ENCODE measurements around the gene DAPP1. TPM values are rescaled to one million over a fixed set of nuclear protein-coding genes. Genes with fewer than 3 reads are reported as not detected.

Gene DAPP1
- total RNA-seq, 1 donor from 2014 or later = 18.3 TPM

DNA sequence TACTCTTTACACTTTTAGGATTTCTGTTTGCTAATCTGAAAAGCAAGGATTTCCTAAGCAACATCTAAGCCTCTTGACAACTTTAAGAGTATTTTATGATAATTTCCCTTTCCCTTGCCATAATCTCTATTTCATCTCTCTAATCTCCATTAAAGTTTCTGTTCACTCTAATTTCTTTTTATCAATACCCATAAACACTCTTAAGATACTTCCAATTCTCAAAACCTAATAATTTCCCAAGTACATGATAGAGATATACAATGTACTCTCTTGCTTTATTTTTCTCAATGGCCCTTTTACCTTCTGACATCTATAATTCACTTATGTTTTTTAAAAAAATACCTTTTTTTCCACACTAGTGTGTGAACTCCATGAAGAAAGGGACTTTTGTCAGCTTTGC, 26.8 kb downstream of the DAPP1 start:
- TF ChIP-seq, protein P1, sequence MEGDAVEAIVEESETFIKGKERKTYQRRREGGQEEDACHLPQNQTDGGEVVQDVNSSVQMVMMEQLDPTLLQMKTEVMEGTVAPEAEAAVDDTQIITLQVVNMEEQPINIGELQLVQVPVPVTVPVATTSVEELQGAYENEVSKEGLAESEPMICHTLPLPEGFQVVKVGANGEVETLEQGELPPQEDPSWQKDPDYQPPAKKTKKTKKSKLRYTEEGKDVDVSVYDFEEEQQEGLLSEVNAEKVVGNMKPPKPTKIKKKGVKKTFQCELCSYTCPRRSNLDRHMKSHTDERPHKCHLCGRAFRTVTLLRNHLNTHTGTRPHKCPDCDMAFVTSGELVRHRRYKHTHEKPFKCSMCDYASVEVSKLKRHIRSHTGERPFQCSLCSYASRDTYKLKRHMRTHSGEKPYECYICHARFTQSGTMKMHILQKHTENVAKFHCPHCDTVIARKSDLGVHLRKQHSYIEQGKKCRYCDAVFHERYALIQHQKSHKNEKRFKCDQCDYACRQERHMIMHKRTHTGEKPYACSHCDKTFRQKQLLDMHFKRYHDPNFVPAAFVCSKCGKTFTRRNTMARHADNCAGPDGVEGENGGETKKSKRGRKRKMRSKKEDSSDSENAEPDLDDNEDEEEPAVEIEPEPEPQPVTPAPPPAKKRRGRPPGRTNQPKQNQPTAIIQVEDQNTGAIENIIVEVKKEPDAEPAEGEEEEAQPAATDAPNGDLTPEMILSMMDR (conservative IDR thresholded peaks at IDR 0.05; ENCODE audit: low read depth, low read length) = no peak
- DNase-seq (ENCODE audit: low read depth) = no peak
- H3K4me3 ChIP-seq (ENCODE audit: low read depth, low read length) = no peak overlapping the region

DNA sequence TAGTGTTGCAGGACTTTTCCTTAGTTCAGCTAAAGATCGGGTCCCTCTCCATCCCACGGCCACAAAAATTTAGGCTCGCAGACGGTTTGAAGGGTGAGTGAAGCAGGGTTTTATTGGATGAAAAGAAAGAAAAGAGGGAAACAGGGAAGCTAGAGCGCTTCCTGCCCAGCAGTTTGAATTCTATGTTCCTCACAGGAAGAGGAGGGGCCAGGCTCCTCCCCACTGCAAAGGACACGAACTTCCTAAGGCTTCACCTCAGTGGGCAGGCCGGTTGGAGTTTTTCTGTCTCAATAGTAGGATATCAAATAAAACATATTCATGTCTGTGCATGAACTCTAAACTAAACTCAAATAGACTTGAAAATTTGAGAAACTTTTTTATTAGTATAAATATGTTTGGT, 27.4 kb downstream of the DAPP1 start:
- no peak for DNase-seq (ENCODE audit: low read depth)
- TF ChIP-seq, protein P1 (conservative IDR thresholded peaks at IDR 0.05; ENCODE audit: low read depth, low read length) = no peak
- H3K4me3 ChIP-seq (ENCODE audit: low read depth, low read length) = no peak overlapping the region

DNA sequence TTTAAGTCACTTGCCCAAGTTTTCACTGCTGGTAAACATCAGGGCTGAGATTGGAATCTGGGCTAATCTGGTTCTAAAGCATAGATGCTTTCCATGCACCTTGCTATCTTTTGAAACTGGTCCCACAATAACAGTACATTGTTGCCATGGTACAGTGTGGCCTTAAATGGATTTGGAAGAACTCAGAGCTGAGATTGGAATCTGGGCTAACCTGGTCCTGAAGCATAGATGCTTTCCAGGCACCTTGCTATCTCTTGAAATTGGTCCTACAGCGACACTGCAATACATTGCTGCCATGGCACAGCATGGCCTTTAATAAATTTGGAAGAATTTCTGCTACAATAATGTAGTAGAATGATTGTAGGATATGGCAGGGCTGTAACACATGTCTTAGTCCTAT, 28.6 kb downstream of the DAPP1 start:
- no peak for DNase-seq (ENCODE audit: low read depth)
- TF ChIP-seq, protein P1 (conservative IDR thresholded peaks at IDR 0.05; ENCODE audit: low read depth, low read length) = no peak
- no peak overlapping the region for H3K4me3 ChIP-seq (ENCODE audit: low read depth, low read length)

DNA sequence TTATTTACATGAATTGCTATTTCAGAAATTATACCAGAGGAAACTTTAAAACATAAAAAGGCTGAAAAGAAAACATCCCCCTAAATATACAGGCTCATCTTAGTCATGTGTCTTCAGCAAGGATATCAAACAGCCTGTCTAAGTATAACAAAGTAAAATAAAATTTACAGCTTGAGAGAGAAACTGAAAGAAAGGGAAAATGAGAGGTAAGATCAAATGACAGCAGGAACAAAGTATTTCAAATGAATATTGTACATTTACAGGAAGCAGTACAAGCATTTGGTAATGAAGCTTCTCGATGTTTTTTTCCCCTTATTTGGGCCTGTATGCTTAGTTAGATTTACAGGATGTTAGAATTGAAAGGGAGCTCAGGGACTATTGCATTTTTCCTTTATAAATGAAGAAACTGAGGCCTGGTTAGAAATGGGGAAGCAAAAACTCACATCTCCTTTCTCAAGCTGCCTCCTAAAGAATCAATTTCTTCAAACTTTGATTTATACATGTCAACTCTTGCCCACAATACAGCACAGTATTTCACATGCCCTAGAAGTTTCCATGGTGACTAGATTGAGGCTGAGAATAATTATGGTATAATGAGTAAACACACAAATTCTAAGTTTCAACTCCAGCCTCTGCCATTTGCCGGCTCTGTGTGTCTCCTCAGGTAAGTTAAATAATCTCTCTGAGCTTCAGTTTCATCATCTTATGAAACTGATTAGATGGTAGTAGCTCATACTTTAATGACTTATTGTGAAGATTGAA, 29.3 kb downstream of the DAPP1 start:
- no peak for DNase-seq (ENCODE audit: low read depth)
- TF ChIP-seq, protein P1 (conservative IDR thresholded peaks at IDR 0.05; ENCODE audit: low read depth, low read length) = no peak
- no peak overlapping the region for H3K4me3 ChIP-seq (ENCODE audit: low read depth, low read length)

DNA sequence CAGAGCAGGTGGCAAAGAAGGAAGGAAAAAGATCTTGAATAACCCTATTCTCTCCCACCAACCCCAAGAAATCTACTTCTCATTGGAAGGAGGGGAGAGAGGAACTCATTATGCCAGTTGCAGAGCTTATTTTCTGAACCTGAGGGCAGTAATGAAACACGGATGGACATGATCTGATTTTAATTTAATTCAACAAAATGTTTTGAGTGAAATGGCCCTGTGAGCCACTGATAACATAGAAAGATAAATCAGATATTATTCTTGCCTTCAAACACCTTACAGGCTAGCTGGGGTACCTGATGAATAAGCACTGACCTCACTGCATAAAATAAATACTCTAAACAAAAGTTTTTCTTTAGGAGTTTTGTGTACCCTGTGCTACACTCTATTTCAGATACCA, 30.3 kb downstream of the DAPP1 start:
- H3K4me3 ChIP-seq (ENCODE audit: low read depth, low read length) = no peak overlapping the region
- no peak for DNase-seq (ENCODE audit: low read depth)
- TF ChIP-seq, protein P1 (conservative IDR thresholded peaks at IDR 0.05; ENCODE audit: low read depth, low read length) = no peak

DNA sequence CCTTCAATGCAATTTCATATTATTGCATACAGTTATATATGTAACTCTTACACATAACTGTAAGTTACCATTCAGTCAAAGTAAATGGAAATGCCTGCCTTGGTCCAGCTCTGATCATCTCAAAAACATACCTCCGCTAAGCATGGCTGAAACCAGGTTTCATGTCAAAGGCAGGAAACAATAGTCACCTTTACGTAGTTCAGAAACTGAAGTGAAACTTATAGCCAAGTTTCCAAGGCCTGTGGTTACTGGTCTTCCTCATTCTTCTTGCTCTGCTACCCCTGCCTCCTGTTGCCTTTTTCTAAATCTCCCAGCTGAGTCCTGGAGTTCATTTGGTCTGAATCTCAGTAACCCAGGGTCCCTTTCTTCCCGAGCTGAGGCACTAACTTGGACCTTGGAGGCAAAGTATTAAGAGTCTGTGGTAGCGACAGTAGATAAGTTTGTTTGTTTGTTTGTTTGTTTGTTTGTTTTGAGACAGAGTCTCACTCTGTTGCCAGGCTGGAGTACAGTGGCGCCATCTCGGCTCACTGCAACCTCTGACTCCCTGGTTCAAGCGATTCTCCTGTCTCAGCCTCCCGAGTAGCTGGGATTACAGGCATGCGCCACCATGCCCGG, 30.8 kb downstream of the DAPP1 start:
- H3K4me3 ChIP-seq (ENCODE audit: low read depth, low read length) = no peak overlapping the region
- DNase-seq (ENCODE audit: low read depth) = no peak
- TF ChIP-seq, protein P1 (conservative IDR thresholded peaks at IDR 0.05; ENCODE audit: low read depth, low read length) = no peak

DNA sequence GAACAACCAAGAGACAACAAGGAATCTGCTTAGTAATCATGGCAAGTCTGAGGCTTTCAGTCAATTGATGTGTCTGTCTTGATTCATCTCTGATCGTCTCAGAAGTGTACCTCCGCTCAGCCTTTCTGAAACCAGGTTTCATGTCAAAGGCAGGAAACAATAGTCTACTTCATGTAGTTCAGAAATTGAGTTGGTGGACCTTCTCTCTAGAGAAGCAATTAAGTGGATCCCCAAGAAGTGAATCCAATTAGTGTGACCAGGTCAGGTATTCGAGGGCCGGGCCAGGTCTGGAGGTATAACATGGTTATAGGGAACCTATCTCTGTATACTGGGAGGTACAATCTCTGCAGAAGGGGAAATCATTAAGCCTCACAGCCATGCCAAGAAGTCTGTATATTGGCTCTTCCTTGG, 32.0 kb downstream of the DAPP1 start:
- H3K4me3 ChIP-seq (ENCODE audit: low read depth, low read length) = no peak overlapping the region
- DNase-seq (ENCODE audit: low read depth) = no peak
- TF ChIP-seq, protein P1 (conservative IDR thresholded peaks at IDR 0.05; ENCODE audit: low read depth, low read length) = no peak
